VCaP (cell line): ENCODE results near the gene UMOD.

ENCODE experiments used
- H3K27ac ChIP-seq: fragments of 450-650 bp; 2 replicates; pipeline ENCODE4 v1.5.1; 2017
- TF ChIP-seq, protein P1 (sequence below): fragments of 450-650 bp; conservative IDR thresholded peaks from 2 replicates; pipeline ENCODE4 v1.5.1; 2017; ENCODE audit warnings: mild to moderate bottlenecking, moderate library complexity

The UMOD gene

DNA sequence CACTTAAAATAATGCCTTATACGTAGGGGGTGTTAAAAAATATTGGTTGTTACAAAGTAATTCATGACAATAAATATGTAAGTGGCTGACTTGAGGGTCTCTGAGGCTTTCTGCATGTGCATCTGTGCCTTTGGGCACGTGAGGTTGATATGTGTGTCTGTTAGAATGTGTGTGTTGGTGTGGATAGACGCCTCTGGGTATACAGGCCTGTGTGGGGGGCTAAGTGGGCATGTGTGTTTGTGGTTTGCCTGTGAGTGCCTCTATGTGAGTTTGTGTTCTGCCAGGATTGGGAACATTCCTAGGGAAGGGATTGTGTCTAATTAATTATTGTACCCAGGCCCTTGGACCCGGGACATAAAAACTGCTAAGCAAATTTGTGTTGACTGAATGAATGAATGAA lies 44.2 kb downstream of the UMOD start:
- no peak overlapping the region for H3K27ac ChIP-seq
- TF ChIP-seq, protein P1, sequence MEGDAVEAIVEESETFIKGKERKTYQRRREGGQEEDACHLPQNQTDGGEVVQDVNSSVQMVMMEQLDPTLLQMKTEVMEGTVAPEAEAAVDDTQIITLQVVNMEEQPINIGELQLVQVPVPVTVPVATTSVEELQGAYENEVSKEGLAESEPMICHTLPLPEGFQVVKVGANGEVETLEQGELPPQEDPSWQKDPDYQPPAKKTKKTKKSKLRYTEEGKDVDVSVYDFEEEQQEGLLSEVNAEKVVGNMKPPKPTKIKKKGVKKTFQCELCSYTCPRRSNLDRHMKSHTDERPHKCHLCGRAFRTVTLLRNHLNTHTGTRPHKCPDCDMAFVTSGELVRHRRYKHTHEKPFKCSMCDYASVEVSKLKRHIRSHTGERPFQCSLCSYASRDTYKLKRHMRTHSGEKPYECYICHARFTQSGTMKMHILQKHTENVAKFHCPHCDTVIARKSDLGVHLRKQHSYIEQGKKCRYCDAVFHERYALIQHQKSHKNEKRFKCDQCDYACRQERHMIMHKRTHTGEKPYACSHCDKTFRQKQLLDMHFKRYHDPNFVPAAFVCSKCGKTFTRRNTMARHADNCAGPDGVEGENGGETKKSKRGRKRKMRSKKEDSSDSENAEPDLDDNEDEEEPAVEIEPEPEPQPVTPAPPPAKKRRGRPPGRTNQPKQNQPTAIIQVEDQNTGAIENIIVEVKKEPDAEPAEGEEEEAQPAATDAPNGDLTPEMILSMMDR, result no peak

GRCh38 chr16:20307791-20308190 lies 44.7 kb downstream of the UMOD start:
- no peak overlapping the region for H3K27ac ChIP-seq
- TF ChIP-seq, protein P1, result no peak

DNA sequence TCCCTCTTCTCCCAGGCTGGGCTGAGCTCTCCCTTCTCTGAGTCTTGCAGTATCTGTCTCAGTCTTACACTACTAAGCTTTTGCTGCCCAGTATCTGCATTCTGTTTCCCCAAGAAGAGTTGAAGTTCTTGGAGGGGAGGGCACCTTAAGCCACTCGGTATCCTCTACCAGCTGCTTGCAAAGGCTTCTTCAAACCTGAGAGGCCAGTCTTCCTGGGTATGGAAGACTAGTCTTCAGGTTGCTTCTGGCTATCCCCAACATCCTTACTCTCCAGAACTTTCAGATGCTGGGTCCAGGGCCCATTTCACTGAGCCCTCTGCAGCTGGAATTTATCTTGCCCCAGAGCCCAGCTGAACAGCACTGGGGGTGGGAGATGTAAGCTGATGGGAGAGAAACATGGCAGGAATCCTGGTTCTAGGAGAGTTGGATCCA lies 45.3 kb downstream of the UMOD start:
- no peak overlapping the region for H3K27ac ChIP-seq
- TF ChIP-seq, protein P1, result no peak

- no peak overlapping the region for H3K27ac ChIP-seq
- TF ChIP-seq, protein P1, result no peak
Measured at GRCh38 chr16:20306401-20306800, 46.1 kb downstream of the UMOD start.

DNA sequence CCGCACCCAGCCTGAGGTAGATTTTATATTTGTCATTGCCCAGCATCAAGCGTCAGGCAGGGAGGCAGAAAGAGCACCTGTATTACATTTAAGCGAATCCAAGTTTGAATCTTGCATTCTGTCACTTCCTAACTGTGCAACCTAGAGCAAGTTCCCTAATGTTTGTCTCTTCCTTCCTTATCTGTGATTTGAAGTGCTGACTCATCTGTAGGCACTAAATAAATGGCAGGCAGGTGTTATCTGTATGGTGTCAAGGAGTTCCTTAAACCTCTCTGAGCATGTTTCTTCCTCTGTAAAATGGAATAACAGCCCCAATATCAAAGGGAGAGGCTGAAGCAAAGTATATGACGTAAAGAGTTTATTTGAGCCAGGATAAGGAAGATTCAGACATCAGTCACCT lies 49.5 kb downstream of the UMOD start:
- TF ChIP-seq, protein P1, result no peak
- no peak overlapping the region for H3K27ac ChIP-seq

DNA sequence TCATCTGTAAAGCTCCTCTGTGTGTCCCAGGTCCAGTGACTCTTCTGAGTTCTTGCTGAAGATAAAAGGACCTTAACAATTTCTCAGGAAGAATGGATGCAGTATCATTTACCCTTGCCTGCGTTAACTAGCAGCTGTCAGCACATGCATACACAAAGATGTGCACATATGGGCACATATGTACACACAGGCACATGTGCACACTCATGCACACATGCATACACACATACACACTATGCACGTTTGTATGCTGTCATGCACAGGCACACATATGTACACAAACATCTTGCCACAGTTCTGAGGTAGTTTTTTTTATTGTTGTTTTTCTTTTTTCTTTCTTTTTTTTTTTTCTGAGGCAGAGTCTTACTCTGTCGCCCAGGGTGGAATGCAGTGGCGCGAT lies 50.1 kb downstream of the UMOD start:
- H3K27ac ChIP-seq, result no peak overlapping the region
- TF ChIP-seq, protein P1, result no peak

DNA sequence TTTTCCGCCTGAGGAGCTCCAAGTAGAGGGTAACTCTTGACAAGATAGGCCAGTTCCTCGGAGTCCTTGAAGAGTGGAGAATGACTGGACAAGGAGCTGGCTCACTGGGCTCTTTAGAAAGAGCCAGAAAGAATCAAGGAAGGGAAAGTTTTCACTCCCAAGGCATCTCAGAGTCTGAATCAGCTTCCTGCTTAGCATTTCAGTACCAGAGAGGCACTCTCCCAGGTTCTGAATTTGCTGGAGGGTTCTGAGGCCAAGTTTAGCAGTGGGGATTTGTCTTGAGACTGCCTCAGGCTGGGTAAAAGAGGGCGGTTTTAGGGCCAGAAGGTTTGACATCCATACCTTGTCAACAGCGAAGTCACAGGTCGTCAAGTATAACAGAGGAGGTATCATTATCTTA lies 50.7 kb downstream of the UMOD start:
- TF ChIP-seq, protein P1, result no peak
- no peak overlapping the region for H3K27ac ChIP-seq
